PC-9 (cell line): ENCODE data around the gene HS3ST3A1. TPM values are rescaled to one million over a fixed set of nuclear protein-coding genes. Genes with fewer than 3 reads are reported as not detected.
"Not testable (repeated sequence)": the region's sequence is repeated elsewhere in the genome, so short reads cannot be mapped to it uniquely, and the experiment has no call there.

Experiments used
- BruUV-seq: library from RNA; stranded (reverse); fragments of 400-500 nt; replicated peaks from 2 replicates; lab custom pipeline; 2021; lab: Mats Ljungman, UMichigan
- CTCF ChIA-PET: fragments of 300-600 bp; sonication (Branson Sonifier 250); formaldehyde crosslinking; loops from one replicate; lab custom pipeline; 2022; ENCODE audit warnings: antibody characterized with exemption; lab: Charles Lee
- POLR2A ChIA-PET: fragments of 300-600 bp; sonication (Branson Sonifier 250); formaldehyde crosslinking; loops from one replicate; lab custom pipeline; 2022; ENCODE audit warnings: antibody characterized with exemption; ENCODE audit not compliant: unreplicated experiment; lab: Charles Lee
- DNase-seq, 2 experiments: peaks; one replicate each; pipeline versions ENCODE4 v3.0.0 to v3.0.0-alpha.2; 2015 to 2022; ENCODE audit warnings: mixed read lengths in 1 of 2
- H2AFZ ChIP-seq: fragments of 200-600 bp; sonication (generic); 2 replicates; pipeline ENCODE4 v1.8.1; 2017; ENCODE audit warnings: antibody characterized with exemption
- H3F3A ChIP-seq: fragments of 200-600 bp; sonication (generic); 2 replicates; pipeline ENCODE4 v1.8.1; 2017; ENCODE audit warnings: antibody characterized with exemption, mild to moderate bottlenecking, low read depth; ENCODE audit not compliant: insufficient read depth
- H3K27ac ChIP-seq: fragments of 200-600 bp; sonication (generic); 2 replicates; pipeline ENCODE4 v1.6.1; 2016; ENCODE audit warnings: mixed run types
- H3K27me3 ChIP-seq: fragments of 200-600 bp; sonication (generic); 2 replicates; pipeline ENCODE4 v1.6.1; 2016; ENCODE audit warnings: low read depth, mixed run types; ENCODE audit not compliant: insufficient read depth
- H3K36me3 ChIP-seq: fragments of 200-600 bp; sonication (generic); 2 replicates; pipeline ENCODE4 v1.6.1; 2016; ENCODE audit warnings: low read depth, mixed run types
- H3K4me1 ChIP-seq: fragments of 200-600 bp; sonication (generic); replicated peaks from 2 replicates; pipeline ENCODE4 v1.6.1; 2016; ENCODE audit warnings: mixed run types; ENCODE audit not compliant: insufficient read depth
- H3K4me2 ChIP-seq: fragments of 200-600 bp; sonication (generic); 2 replicates; pipeline ENCODE4 v1.6.1; 2017; ENCODE audit warnings: mixed run types
- H3K4me3 ChIP-seq: fragments of 200-600 bp; sonication (generic); 2 replicates; pipeline ENCODE4 v1.6.1; 2016; ENCODE audit warnings: mixed run types
- H3K79me2 ChIP-seq: fragments of 200-600 bp; sonication (generic); 2 replicates; pipeline ENCODE4 v1.6.1; 2017; ENCODE audit warnings: low read depth, mixed run types
- H3K9me2 ChIP-seq: fragments of 200-600 bp; sonication (generic); 2 replicates; pipeline ENCODE4 v1.8.1; 2017; ENCODE audit warnings: mild to moderate bottlenecking; ENCODE audit not compliant: insufficient read depth
- H3K9me3 ChIP-seq: fragments of 200-600 bp; sonication (generic); 2 replicates; pipeline ENCODE4 v1.8.1; 2016; ENCODE audit warnings: low read depth; ENCODE audit not compliant: insufficient read depth
- H4K20me1 ChIP-seq: fragments of 200-600 bp; sonication (generic); 2 replicates; pipeline ENCODE4 v1.8.1; 2017; ENCODE audit not compliant: insufficient read depth
- CTCF ChIP-seq: fragments of 200-600 bp; sonication (generic); conservative IDR thresholded peaks from 2 replicates; pipeline ENCODE4 v1.6.1; 2017; ENCODE audit warnings: mixed run types, antibody characterized with exemption, mild to moderate bottlenecking, moderate library complexity
- EZH2 ChIP-seq: fragments of 200-600 bp; sonication (generic); IDR thresholded peaks from 2 replicates; pipeline ENCODE4 v1.8.0; 2017; ENCODE audit warnings: antibody characterized with exemption, low read depth
- intact Hi-C: fragments of 100-400 bp; cut with micrococcal nuclease; formaldehyde crosslinking; loops from one replicate; pipeline ENCODE4 v1.10.0; 2022; ENCODE audit not compliant: unreplicated experiment
- total RNA-seq: library from RNA; stranded (reverse); gene quantifications from 2 replicates; pipeline ENCODE4 v1.2.3, GENCODE V29; 2021

Gene HS3ST3A1
- total RNA-seq, 1 experiment from 2014 or later = not detected

GRCh38 chr17:13550291-13550690 lies 51.4 kb downstream of the HS3ST3A1 start:
- ChIA-PET CTCF (no interaction called here), POLR2A (no interaction called here)
- H4K20me1 ChIP-seq = no peaks in the 10 kb centered on the region
- no peak overlapping the region for H2AFZ ChIP-seq
- H3K79me2 ChIP-seq = no peaks in the 10 kb centered on the region
- H3K4me2 ChIP-seq = no peak overlapping the region
- intact Hi-C loops = no loop called here
- no peak overlapping the region for H3K4me3 ChIP-seq
- no peaks in the 10 kb centered on the region for H3F3A ChIP-seq
- no peaks in the 10 kb centered on the region for H3K9me3 ChIP-seq
- no peaks in the 10 kb centered on the region for H3K4me1 ChIP-seq
- no peak for DNase-seq
- H3K36me3 ChIP-seq = no peaks in the 10 kb centered on the region
- TF ChIP-seq EZH2 = no peak
- TF ChIP-seq CTCF = no peak
- BruUV-seq = no TSS peak
- peaks cover 32% of the 10 kb centered on the region for H3K27me3 ChIP-seq
- no peak overlapping the region for H3K27ac ChIP-seq
- H3K9me2 ChIP-seq = no peaks in the 10 kb centered on the region

GRCh38 chr17:13548576-13548975 lies 53.2 kb downstream of the HS3ST3A1 start:
- CTCF ChIA-PET, POLR2A ChIA-PET, H3K79me2 ChIP-seq, intact Hi-C loops, H3K4me2 ChIP-seq, H3F3A ChIP-seq, DNase-seq, H2AFZ ChIP-seq, H3K9me2 ChIP-seq, H3K27ac ChIP-seq, H3K4me3 ChIP-seq, H3K9me3 ChIP-seq, H4K20me1 ChIP-seq, H3K4me1 ChIP-seq, H3K36me3 ChIP-seq, BruUV-seq: not testable (repeated sequence)
- H3K27me3 ChIP-seq = peaks cover 42% of the 10 kb centered on the region

GRCh38 chr17:13546851-13547250 lies 54.9 kb downstream of the HS3ST3A1 start:
- Histone ChIP-seq H2AFZ (no peak overlapping the region), H4K20me1 (no peaks in the 10 kb centered on the region), H3K9me2 (no peaks in the 10 kb centered on the region), H3K4me2 (no peak overlapping the region), H3K27me3 (peaks cover 42% of the 10 kb centered on the region), H3F3A (no peaks in the 10 kb centered on the region), H3K27ac (no peak overlapping the region), H3K9me3 (no peaks in the 10 kb centered on the region), H3K4me1 (no peaks in the 10 kb centered on the region), H3K36me3 (no peaks in the 10 kb centered on the region), H3K79me2 (no peaks in the 10 kb centered on the region), H3K4me3 (no peak overlapping the region)
- TF ChIP-seq EZH2 = no peak
- no peak for TF ChIP-seq CTCF
- DNase-seq = no peak
- ChIA-PET CTCF (no interaction called here), POLR2A (no interaction called here)
- intact Hi-C loops = no loop called here
- no TSS peak for BruUV-seq

GRCh38 chr17:13545941-13546340 lies 55.8 kb downstream of the HS3ST3A1 start:
- H3K36me3 ChIP-seq = no peaks in the 10 kb centered on the region
- DNase-seq = no peak
- ChIA-PET POLR2A (interaction anchor here (0.7 kb wide), 1 partner anchor 777 kb away, joined by 3 read pairs; no protein-coding TSS in a partner anchor), CTCF (no interaction called here)
- no peaks in the 10 kb centered on the region for H3K4me1 ChIP-seq
- H3K9me3 ChIP-seq = no peaks in the 10 kb centered on the region
- BruUV-seq = no TSS peak
- no peaks in the 10 kb centered on the region for H3K9me2 ChIP-seq
- H3F3A ChIP-seq = no peaks in the 10 kb centered on the region
- peaks cover 42% of the 10 kb centered on the region for H3K27me3 ChIP-seq
- no peaks in the 10 kb centered on the region for H3K79me2 ChIP-seq
- no peak overlapping the region for H3K27ac ChIP-seq
- H3K4me3 ChIP-seq = no peak overlapping the region
- no peak overlapping the region for H2AFZ ChIP-seq
- H4K20me1 ChIP-seq = no peaks in the 10 kb centered on the region
- H3K4me2 ChIP-seq = no peak overlapping the region
- intact Hi-C loops = no loop called here
- TF ChIP-seq EZH2 = no peak
- TF ChIP-seq CTCF = no peak
